Stimulated activated CD4-positive, alpha-beta T cell treated with anti-CD3 and anti-CD28 coated beads, Interleukin-1b, Interleukin-23, amount 100 ng/mL, for 24 hours (primary cell): ENCODE results near the gene COL25A1.

Experiments
- DNase-seq, 4 experiments: peaks; one replicate each; pipeline ENCODE4 v3.0.0-alpha.2; 2020; ENCODE audit warnings: low read depth in 4 of 4, low spot score in 1 of 4

COL25A1 gene

GRCh38 chr4:109216085-109216696, 86.3 kb downstream of the COL25A1 start:
- DNase-seq, result no peak

DNA sequence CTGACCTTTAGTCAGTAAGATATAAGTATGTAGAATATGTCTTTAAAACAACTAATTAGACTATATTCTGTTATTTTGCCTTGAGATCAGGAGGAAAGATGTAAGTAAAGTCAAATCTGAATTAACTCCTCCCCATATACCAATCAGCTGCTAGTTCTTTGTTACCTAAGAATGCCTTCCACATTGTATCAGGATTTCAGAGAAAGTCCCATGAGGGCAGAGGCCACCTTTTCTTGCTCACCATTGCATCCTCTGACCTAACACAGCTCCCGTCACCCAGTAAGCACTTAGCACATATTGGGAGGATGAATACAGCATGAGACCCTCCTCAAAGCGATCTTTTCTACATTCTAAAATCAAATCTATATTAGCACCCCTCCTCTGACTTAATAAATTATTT, 87.0 kb downstream of the COL25A1 start:
- no peak for DNase-seq

- DNase-seq, result no peak
Measured at GRCh38 chr4:109214622-109215301, 87.7 kb downstream of the COL25A1 start.

GRCh38 chr4:109213056-109213455, 89.4 kb downstream of the COL25A1 start:
- no peak for DNase-seq

DNA sequence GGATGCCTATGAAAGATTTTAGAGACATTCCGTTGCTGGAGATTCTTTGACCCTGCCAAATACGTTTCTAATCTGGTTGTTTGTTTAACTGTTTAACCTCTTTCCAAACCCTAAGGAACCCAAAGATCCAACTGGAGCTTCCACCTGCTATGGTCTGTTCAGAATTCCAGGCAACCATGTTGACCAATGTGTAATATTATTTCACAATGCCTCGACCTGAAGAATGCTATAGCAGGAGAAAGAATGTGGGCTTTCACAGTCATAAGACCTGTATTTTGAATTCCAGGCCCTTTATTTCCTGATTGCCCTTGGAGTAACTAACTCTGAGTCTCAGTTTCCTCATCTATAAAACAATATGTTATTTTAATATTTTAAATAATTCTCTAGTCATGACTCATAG, 90.8 kb downstream of the COL25A1 start:
- DNase-seq, result no peak

DNA sequence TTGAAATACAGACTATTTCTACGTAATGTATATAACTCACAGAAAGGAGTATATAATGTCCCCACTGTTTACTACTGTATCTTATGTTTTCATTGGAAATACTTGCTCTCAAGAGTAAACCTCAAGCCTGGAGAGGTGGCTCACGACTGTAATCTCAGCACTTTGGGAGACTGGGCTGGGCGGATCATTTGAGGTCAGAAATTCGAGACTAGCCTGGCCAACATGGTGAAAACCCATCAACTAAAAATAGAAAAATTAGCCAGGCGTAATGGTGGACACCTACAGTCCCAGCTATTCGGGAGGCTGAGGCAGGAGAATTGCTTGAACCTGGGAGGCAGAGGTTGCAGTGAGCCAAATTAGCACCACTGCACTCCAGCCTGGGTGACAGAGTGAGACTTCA, 92.8 kb downstream of the COL25A1 start:
- no peak for DNase-seq

- DNase-seq, result no peak
Measured at GRCh38 chr4:109207898-109208297, 94.6 kb downstream of the COL25A1 start.

GRCh38 chr4:109207061-109207460, 95.4 kb downstream of the COL25A1 start:
- no peak for DNase-seq

DNA sequence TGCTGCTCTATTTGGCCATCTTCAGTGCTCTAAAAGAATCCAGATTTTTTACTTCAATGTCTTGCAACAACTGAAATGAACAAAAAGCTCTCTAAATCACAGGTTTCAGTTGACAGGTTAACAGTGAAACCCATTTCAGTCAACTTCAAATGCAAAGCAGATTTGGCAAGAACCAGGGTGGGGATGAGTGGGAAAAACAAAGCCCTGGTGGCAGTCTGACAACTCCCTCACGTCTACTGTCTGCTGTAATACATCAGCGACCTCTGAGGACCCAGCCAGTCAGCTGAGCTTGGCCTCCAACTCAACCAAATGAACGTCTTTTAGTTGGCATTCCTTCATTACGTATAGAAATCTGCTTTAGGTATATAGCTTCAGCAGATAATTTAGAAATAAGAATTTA, 95.8 kb downstream of the COL25A1 start:
- DNase-seq, result no peak

DNA sequence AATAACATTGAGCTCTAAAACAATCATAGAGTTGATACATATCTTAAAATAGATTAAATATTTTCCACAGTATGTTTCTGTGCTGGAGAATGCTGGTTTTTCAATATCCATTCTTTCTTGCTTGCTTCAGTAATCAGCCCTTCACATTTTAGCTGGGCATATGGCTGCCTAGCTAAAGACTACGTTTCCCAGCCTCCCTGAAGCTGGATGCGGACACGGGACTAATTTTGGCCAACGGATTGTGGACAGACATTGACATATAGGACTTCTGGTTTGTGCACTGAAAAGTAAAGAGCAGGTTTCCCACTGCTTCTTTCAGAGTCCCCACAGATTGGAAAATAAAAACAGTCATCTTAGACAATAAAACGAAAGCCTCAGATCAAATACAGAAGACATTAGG, 97.3 kb downstream of the COL25A1 start:
- DNase-seq, result no peak

- DNase-seq, result no peak
Measured at GRCh38 chr4:109199585-109199984, 102.9 kb downstream of the COL25A1 start.

DNA sequence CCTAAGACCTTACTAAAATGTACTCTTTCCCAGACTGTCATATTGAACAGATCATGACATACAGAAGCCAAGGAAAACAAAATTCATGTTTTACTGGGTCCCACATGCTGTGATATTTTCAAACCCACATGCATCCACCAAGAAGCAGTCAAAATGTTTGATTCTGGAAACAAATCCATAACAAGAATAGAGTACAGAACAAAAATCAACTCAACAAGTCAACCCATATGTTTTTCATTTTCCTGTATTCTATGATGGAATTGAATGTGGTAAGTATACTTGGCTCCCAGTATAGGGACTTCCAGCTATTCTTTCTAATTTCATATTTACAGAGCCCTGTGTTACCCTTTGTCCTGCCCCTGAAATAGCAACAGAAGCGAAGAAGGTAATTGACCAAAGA, 106.8 kb downstream of the COL25A1 start:
- DNase-seq, result no peak

- DNase-seq, result no peak
Measured at GRCh38 chr4:109191216-109191615, 111.2 kb downstream of the COL25A1 start.

DNA sequence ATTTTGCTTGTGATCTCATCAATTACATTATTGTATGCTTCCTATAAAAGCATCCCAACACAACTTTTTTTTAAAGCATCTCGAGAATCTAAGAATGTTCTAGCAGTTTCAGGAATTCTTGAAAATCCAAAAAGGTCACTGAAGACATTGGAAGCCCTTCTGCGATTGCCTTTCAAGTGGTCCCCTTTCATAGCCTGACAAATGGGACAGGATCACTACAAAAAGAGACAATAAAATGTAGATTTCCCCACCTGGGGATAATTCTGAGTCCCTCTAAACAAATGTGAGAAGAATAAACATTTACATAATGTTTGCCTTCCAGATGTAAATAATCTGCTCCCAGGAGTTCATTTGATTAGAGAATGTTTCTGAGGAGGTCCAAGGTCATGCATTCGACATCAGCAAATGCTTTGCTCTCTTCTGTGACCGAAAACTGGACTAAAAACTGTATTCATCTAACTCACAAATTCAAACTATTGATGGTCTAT, 116.0 kb downstream of the COL25A1 start:
- DNase-seq, result no peak

GRCh38 chr4:109185951-109186350, 116.5 kb downstream of the COL25A1 start:
- no peak for DNase-seq

DNA sequence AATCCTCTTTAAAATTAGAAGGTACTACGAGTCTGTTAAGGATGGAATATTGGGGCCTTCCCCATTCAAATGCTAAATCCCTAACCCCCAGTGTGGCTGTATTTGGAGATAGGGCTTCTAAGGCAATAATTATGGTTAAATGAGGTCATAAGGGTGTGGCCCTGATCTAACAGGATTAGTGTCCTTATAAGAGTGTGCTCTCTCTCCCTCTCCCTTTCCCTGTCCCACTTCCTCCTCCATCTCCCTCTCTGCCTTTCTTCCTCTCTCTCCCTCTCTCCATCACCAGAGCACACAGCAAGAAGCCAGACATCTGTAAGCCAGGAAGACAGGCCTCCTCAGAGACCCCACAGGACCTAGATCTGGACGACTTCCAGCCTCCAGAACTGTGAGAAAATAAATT, 116.9 kb downstream of the COL25A1 start:
- DNase-seq, result no peak

- no peak for DNase-seq
Measured at GRCh38 chr4:109184491-109184961, 117.9 kb downstream of the COL25A1 start.

DNA sequence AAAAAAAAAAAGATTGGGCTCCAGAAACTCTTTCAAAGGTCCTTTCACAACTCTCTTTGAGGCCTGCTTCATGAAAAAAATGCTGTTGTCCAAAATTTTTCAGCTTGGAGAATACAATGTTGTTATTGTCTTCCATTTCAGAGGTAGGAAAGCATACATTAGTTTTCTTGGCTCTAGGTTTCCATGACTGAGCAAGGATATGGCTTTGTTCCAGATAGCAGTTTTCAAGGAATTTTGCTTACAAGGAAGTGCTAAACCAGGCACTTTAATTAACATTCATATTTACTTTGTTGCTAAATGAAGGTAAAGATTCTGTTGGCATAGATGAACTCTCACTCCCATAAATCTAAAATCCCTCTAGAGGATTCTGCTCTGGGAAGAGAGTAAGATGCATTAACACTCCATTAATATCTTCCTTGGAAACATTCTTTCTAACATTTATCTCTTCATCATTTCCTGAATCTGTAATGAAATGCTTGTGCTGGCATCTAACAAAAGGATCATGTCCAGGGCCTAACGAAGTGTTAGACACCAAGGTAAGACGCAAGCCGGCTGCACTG, 118.4 kb downstream of the COL25A1 start:
- no peak for DNase-seq

DNA sequence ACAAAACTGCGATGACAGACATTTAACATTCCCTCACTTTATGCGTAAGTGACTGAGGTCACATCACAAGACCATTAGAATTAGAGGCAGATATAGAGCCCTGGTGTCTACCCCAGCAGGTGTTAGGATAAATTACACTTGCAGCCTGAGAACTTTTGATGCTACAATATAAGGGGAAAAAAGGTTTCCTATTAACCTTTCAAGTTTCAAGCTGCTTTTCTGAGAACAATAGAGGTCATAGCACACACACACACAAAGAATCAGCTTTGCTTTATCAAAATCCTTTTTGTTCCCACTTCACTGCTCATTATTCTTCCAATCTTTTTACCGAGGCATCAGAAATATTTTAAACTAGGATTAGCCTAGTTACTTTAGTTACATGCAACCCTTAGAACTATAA, 119.8 kb downstream of the COL25A1 start:
- no peak for DNase-seq

DNA sequence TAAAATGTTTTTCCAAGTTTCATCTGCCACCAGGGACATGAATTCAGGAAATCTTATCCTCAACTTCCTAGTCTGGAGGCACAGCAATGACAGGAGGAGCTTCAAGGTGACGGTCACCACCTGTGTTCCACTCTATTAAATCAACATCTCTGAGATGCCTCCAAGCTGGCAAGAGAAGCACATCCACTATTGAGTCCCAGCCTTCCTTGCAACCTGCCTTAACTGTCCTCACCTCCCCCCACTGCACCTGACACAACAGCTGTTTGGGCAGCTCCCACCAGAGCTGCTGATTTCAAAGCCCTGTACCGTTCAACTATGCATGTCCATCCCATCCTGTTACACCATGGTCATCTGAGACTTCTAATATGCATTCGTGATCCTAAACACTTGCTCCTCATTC, 123.4 kb downstream of the COL25A1 start:
- no peak for DNase-seq

DNA sequence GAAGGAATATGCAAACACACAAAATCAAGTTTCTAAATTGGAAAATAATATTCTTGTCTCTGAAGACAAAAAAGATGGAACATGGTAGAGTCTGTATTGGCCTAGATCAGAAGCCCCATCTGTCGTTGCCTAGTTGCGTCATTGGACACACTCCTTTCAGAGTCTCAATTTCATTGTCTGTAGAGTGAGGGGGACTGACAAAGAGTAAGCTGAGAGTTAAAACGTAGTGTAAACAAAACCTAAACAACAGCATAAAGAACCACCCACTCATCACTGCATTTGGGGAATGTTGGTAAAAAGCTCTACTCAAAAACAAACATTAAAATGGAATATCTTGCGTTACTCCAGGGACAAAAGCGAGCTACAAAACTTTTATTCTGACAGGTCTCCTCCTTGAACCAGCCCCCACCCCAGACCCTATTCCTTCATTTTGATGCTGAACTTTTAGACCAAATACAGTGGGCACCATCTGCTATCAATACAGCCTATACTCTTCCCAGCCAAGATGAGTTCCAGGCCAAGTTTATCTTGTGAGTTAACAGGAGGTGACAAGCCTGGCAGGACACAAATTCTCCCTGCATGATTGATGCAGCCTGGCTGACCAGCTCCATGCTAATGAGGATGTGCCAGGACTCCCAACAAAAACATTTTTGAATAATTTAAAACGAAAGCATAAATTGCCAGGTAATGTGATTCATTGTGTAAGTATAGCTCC, 125.2 kb downstream of the COL25A1 start:
- no peak for DNase-seq
